GM13977 (cell line): ENCODE measurements around the gene FLRT2.

Experiments used
- DNase-seq: peaks from one replicate; pipeline ENCODE4 v3.0.0; 2012; ENCODE audit warnings: low spot score
- in situ Hi-C: fragments of 300-500 bp; cut with MboI; formaldehyde crosslinking; loops from one replicate; pipeline ENCODE4 v1.12.0; 2022; ENCODE audit warnings: low sequenced_read_pairs, low pct_unique_long_range_greater_than_20kb, mixed read lengths, inconsistent platforms; ENCODE audit not compliant: unreplicated experiment
- TF ChIP-seq, protein P1 (sequence below): IDR thresholded peaks from 2 replicates; pipeline ENCODE4 v1.5.1; 2012; ENCODE audit warnings: mild to moderate bottlenecking, control low read depth; ENCODE audit not compliant: insufficient read depth; ENCODE audit errors: extremely low read depth, missing control alignments

Gene FLRT2

DNA sequence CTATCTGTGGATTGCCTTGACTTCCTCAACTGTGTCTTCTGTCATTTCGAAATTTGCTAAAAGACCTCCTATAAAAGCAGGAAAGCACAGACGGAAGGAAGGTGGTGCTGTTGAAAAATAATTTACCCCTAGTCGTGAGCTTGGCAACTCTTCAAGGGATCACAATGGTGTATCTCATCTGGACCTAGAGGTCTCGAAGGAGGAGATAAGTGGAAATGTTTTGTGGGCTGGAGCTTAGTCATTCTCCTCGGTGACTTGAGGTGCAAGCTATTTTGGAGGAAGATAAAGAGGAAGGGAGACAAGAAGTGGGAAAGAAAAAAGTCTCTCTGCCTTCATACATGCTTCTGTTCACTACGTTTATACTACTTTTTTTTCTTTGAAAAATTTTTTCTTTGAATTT, 89.9 kb downstream of the FLRT2 start:
- DNase-seq, result no peak
- TF ChIP-seq, protein P1, sequence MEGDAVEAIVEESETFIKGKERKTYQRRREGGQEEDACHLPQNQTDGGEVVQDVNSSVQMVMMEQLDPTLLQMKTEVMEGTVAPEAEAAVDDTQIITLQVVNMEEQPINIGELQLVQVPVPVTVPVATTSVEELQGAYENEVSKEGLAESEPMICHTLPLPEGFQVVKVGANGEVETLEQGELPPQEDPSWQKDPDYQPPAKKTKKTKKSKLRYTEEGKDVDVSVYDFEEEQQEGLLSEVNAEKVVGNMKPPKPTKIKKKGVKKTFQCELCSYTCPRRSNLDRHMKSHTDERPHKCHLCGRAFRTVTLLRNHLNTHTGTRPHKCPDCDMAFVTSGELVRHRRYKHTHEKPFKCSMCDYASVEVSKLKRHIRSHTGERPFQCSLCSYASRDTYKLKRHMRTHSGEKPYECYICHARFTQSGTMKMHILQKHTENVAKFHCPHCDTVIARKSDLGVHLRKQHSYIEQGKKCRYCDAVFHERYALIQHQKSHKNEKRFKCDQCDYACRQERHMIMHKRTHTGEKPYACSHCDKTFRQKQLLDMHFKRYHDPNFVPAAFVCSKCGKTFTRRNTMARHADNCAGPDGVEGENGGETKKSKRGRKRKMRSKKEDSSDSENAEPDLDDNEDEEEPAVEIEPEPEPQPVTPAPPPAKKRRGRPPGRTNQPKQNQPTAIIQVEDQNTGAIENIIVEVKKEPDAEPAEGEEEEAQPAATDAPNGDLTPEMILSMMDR, result no peak
- in situ Hi-C loops, result no loop called here

- DNase-seq, result no peak
- in situ Hi-C loops, result no loop called here
- TF ChIP-seq, protein P1, result no peak
Measured at GRCh38 chr14:85620947-85621346, 91.0 kb downstream of the FLRT2 start.

DNA sequence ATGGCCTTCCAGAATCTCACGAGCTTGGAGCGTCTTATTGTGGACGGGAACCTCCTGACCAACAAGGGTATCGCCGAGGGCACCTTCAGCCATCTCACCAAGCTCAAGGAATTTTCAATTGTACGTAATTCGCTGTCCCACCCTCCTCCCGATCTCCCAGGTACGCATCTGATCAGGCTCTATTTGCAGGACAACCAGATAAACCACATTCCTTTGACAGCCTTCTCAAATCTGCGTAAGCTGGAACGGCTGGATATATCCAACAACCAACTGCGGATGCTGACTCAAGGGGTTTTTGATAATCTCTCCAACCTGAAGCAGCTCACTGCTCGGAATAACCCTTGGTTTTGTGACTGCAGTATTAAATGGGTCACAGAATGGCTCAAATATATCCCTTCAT, 92.2 kb downstream of the FLRT2 start:
- DNase-seq, result no peak
- in situ Hi-C loops, result no loop called here
- TF ChIP-seq, protein P1, result no peak

GRCh38 chr14:85622986-85623685, 93.2 kb downstream of the FLRT2 start:
- no peak for DNase-seq
- TF ChIP-seq, protein P1, result no peak
- in situ Hi-C loops, result no loop called here

DNA sequence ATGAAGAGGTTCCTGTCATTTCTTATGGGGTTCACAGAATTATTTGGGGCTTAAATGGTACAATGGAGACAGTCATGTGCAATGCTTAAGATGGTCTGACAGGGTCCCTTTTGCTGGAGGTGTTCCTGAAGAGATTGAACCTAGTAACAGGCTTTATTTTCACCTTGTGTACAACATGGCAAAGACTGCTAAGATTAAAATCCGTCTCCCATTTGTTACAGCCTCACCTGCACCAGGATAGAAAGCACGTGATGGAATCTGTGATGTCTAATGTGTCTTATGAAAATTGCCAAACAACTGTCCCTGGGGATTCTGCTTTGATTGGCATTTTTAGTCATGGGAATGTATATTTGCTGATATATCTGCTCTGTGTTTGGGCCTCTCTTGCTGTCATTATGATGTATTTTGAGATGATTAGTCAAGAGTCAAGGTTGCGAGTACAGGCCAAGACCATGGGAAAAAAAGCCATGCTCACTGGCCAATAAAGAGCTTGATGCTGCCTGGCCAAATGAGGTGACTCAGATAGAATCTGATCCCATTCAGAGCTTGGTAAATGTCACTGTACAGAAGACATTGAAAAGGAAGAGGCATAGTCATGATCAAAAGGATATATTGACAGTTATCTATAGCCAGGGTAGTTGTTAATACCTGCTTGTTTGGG, 96.1 kb downstream of the FLRT2 start:
- DNase-seq, result no peak
- TF ChIP-seq, protein P1, result no peak
- in situ Hi-C loops, result no loop called here

DNA sequence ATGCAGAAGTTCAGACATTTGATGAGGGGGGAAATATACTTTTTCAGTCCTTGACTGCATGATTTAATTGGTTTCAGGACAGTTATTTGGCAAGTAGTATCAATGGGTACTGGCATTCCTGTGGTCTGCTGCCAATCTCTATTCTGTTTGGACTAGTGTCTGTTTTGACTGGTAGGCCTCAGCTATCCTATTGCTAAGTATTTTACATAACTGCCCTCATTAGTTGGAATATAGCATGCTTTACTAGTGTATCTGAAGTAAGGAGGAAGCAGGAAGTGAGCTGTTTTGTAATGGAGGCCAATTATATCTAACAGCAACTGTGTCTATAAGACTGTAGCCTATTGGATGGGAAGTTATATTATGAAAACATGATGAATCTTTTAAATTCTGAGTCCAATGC, 104.3 kb downstream of the FLRT2 start:
- DNase-seq, result no peak
- TF ChIP-seq, protein P1, result no peak
- in situ Hi-C loops, result no loop called here
